NCI-H1048 (cell line): Measurements from ENCODE around the gene PAPSS1.
"Not testable (repeated sequence)": the region's sequence is repeated elsewhere in the genome, so short reads cannot be mapped to it uniquely, and the experiment has no call there.

Experiments used
- DNase-seq: peaks from one replicate; lab custom pipeline; 2025; lab: John Stamatoyannopoulos, UW

PAPSS1 gene

GRCh38 chr4:107719922-107720722 lies at the start of gene PAPSS1:
Gene PAPSS1 (minus strand): TSS chr4:107720234. CDS start chr4:107720179, 55 bp downstream.
- DNase-seq = peak; percentile 96

DNA sequence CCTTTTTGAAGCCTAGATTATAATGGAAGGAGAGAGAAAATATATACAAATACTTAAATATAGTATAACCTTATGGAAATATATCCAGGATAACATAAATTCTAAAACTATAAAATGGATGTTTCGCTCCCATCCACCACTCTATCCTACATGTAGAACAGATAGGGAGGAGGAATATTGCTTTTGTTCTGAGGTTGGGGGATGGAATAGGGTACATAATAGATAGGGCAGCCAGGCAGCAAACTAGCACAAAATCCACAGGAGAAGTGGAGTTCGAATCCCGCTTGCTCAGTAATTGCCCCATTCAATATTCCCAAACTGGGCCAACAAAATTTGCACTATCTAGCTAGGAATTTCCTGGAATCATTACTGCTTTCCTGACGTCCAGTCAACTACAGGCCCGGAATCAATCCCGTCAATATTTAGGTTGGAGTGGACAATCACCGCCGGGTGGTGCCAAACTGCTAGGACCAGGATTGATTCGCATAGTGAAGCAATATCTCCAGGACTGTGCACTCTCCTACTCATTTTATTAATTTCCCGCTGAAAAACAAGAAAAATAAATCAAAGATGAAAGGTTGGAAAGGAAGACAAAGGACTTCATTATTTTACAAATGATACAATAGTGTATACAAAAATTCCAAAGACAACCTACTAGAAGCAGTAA lies 40.4 kb upstream of the PAPSS1 start:
- no peak for DNase-seq

GRCh38 chr4:107757864-107758476 lies 37.9 kb upstream of the PAPSS1 start:
- DNase-seq = no peak

DNA sequence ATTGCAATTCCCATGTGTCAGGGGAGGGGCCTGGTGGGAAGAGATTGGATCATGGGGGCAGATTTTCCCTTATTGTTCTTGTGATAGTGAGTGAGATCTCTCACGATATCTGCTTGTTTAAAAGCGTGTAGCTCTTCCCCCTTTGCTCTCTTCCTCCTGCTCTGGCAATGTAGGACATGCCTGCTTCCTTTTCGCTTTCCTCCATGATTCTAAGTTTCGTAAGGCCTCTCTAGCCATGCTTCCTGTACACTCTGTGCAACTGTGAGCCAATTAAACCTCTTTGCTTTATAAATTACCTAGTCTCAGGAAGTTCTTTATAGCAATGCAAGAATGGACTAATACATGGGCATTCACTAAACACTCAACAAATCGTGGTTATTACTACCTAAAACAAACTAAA lies 37.2 kb upstream of the PAPSS1 start:
- no peak for DNase-seq

DNA sequence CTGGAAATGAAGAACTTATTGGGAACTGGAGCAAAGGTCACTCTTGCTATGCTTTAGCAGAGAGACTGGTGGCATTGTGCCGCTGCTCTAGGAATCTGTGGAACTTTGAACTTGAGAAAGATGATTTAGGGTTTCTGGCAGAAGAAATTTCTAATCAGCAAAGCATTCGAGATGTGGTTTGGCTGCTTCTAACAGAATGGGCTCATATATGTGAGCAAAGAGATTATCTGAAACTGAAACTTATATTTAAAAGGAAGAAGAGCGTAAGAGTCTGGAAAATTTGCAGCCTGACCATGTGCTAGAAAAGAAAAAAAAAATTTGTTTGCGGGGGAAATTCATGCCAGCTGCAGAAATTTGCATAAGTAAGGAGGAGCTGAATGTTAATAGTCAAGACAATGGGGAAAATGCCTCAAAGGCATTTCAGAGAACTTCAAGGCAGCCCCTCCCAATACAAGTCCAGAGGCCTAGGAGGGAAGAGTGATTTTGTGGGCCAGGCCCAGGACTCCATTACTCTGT lies 35.9 kb upstream of the PAPSS1 start:
- no peak for DNase-seq

- no peak for DNase-seq
Measured at GRCh38 chr4:107751670-107752069, 31.6 kb upstream of the PAPSS1 start.

DNA sequence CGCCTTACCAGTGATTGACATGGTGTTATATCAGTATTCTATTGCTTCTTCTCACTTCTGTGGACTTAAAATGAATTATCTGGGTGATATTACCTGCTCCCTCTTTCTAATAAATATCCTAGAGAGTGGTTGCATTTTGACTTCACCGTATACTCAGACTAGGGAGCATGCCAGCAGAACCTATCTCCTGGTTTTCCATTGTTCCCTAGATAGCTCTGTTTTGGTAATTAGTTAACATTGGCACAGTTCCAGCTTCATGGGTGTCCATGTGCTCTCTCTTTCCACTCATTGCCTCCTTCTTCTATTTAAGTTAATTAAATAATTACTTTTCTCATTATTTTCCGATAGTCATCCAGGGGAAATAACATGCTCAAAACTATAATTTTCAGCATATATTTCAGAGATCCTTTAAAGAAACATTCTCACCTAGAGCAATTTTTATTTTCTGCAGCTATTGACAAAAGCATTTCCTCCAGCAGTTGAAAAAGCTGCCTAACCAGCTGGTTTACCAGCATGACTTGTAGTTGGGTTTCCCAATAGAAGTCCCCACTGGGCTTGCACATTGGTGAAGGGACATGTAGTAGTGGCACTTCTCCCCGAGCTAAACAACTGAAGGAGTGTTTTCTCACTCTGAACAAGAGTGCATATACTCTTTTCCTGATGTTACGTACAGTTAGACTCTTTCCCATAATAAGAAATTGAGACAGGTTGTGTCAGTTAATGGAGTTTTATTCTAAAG lies 27.9 kb upstream of the PAPSS1 start:
- DNase-seq = no peak

- DNase-seq = no peak
Measured at GRCh38 chr4:107746161-107746560, 26.1 kb upstream of the PAPSS1 start.

GRCh38 chr4:107744532-107744931 lies 24.5 kb upstream of the PAPSS1 start:
- DNase-seq = no peak

DNA sequence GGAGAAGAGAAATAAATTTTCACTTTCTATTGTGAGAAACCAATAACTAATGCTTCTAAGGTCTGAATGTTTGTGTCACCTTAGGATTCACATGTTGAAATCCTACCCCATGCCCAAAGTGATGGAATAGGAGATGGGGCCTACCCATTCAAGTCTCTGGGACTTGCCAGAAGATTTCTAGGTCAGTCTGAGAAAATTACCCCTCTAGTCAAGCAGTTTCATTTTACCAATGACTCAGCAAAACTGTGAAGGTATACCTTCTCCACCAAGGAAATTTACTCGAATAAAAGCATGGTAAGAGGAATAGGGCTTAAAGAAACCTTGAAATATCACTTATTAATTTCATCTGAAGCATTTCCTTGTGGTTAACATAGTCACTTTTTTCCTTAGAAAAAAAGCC lies 23.5 kb upstream of the PAPSS1 start:
- no peak for DNase-seq

DNA sequence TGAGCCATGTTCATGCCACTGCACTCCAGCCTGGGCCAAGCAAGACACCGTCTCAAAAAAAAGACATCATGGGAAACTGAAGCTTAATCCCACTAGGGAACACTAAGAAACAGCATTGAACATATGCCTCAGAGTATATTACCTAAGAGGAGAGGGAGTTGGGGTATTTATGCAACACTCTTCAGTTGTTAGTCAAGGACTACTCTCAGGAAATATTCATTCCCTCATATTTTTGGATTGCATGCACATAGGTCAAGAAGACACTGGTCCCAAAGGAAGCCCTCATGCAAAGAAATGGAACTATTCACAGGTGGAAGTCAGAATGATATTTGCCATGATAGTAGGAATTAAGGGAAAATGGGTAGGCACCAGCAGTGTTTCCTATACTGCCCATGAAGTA lies 22.8 kb upstream of the PAPSS1 start:
- DNase-seq = no peak

DNA sequence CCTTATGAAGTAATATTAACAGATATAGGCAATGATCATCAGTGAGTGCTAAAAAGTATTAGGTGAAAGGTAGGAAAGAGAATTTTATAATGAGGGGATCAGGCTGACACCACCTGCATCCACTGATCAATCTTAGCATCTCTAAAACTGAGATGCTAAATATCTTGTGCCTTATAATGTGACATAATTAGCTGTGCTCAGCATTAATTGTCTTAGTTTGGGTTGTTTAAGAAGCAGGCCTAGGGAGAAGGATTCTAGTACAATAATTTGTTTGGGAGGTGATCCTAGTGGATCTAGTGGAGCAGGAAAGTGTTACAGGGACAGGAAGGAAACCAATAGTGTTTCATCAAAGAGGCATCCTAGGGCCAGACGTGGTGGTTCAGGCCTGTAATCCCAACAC lies 22.2 kb upstream of the PAPSS1 start:
- DNase-seq = no peak

DNA sequence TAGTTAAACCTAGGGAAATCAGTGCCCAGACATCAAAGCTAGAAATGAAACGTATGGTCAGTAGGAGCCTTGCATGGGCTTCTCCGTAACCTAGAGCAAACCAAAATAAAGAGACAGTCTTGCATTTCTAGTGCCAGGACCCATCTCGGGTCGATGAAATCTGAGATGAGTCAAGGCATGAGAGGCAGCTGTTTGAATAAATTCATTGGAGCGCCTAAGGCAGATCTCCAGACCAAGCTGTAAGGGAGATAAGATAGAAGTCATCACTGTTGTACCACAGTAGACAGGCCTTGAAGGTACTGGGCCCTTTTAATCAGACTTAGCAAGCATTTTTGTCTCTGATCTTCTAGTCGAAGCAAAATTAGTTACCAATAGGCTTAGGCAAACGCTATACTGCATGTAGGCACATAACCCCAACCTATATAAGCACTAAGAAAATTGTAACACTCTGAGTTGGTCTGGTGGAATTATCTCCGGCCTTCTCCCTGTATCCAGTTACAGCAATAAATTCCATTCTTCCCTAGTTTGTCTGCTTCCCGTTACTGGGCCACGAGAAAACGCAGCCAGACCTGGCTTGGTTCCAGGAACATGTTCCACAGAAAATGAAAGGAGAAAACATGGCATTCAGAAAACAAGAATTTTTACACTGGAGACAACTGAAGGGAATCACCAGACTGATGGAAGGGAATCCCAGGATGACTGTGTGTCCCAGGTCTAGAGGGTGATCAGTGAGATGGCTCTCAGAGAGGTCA lies 21.1 kb upstream of the PAPSS1 start:
- DNase-seq = no peak

- no peak for DNase-seq
Measured at GRCh38 chr4:107740381-107740780, 20.3 kb upstream of the PAPSS1 start.

DNA sequence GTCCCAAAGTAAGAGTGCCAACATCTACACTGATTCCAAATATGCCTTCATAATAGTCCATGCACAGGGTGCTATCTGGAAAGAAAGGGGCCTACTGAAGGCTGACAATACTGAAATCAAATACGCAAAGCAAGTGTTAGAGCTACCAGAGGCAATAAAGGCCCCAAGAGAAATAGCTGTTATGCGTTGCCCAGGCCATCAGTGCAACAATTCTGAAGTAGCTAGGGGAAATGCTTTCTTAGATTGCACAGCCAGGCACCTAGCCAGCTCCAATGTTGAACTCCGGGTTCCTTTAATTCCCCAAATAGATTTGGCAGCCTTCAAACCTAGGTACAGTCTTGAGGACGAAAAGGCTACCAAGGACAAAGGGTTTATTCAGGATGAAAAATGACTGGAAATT lies 17.4 kb upstream of the PAPSS1 start:
- DNase-seq = no peak

- DNase-seq = no peak
Measured at GRCh38 chr4:107736924-107737448, 17.0 kb upstream of the PAPSS1 start.

DNA sequence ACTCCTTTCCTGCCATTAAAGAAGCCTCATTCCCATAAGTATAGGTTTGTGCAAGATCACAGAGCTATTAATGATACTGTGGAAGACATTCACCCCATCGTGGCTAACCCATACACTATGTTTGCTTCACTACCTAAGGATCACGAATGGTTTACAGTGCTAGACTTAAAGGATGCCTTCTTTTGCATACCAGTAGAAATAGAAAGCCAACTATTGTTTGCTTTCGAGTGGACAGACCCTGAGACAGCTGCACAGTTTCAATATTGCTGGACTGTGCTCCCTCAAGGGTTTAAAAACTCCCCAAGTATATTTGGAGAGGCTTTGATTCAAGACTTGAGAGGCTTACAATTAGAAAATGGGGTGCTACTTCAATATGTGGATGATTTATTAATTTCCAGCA lies 16.0 kb upstream of the PAPSS1 start:
- DNase-seq = no peak

- no peak for DNase-seq
Measured at GRCh38 chr4:107734120-107734519, 14.1 kb upstream of the PAPSS1 start.

GRCh38 chr4:107733431-107733925 lies 13.4 kb upstream of the PAPSS1 start:
- DNase-seq = no peak

- not testable (repeated sequence) for DNase-seq
Measured at GRCh38 chr4:107729050-107729449, 9.0 kb upstream of the PAPSS1 start.
